HG02938 (cell line): Measurements from ENCODE around the gene CYP26B1.

Experiments
- ATAC-seq: cut with Tn5 transposase; IDR thresholded peaks from one replicate; pipeline ENCODE4 v1.9.1; 2021; ENCODE audit warnings: mild to moderate bottlenecking, moderate library complexity; ENCODE audit not compliant: unreplicated experiment

CYP26B1 gene

GRCh38 chr2:72131916-72132841 lies 15.5 kb downstream of the CYP26B1 start:
- ATAC-seq = no peak

DNA sequence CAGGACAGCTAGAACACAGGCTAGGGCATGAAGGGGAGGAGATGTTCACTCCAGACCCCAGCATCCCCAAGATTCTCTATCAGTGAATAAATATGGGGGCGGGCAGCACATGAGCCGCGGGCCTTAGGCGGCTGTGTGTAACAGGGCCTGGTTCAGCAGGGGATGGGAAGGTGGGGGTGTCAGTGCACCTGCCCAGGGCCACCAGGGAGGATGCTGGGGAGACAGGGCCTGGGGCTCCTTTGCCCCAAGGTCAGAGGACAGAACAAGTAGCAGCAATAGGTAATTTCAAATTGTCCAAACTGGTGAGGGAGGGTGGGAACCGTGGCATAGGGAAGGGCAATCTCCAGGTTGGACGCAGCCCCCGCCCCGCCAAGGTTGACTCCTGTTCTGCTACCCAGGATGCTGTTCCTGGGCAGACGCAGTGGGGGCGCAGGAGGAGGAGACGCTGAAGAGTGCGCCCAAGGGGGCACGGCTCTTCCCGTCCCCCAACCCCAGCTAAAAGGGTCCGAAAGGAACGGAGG lies 16.2 kb downstream of the CYP26B1 start:
- ATAC-seq = no peak

- ATAC-seq = no peak
Observed at GRCh38 chr2:72130659-72131360, 16.9 kb downstream of the CYP26B1 start.

- no peak for ATAC-seq
Observed at GRCh38 chr2:72129681-72130340, 17.9 kb downstream of the CYP26B1 start.

DNA sequence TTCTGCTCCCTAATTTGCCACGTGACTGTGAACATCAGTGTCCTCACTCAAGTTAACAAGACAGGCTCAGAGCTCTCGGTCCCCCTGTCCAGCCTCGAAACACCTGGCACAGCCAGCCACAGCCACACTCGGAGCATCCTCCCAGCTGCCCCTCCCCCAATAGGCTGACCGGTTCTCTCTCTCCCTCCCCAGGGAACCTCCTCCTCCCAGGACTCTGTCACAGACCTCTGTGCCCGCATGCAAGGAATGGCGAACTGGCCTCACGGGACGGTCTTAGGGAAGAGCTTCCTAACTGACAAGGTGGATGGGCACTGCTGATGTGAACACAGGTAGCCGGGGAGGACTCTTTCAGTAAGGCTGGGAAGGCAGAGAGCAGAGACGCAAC lies 18.8 kb downstream of the CYP26B1 start:
- no peak for ATAC-seq

GRCh38 chr2:72128059-72128842 lies 19.4 kb downstream of the CYP26B1 start:
- ATAC-seq = no peak

DNA sequence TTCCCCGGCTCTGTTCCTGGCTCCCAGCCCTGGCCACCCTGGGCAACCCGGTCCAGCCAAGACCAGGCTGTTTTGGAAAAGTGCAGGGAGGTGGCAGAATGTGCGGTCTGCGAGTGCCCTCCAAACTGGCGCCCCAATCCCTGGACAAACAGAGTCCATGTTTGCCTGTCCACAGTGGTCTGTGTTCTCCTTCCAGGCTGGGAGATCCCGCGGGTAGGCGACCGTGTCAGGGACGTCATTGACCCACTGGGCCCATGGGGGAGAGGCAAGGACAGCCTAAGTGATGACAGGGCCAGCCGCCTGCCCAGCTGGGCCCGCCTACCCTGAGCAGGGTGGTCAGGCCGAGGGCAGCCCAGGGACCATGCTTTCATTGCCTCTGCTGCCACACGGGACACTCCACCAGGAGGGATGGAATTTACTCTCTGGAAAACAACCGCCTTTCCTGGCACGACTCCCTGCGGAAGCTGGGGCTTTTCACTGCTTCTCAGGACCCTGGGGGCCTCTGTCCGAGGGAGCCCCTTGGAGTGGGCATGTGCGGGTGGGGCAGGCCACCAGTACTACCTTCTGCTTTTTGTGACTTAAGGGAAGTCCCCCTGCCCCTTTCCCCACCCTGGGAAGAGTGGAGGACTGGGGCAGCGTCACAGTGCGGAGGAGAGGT lies 20.1 kb downstream of the CYP26B1 start:
- ATAC-seq = no peak

DNA sequence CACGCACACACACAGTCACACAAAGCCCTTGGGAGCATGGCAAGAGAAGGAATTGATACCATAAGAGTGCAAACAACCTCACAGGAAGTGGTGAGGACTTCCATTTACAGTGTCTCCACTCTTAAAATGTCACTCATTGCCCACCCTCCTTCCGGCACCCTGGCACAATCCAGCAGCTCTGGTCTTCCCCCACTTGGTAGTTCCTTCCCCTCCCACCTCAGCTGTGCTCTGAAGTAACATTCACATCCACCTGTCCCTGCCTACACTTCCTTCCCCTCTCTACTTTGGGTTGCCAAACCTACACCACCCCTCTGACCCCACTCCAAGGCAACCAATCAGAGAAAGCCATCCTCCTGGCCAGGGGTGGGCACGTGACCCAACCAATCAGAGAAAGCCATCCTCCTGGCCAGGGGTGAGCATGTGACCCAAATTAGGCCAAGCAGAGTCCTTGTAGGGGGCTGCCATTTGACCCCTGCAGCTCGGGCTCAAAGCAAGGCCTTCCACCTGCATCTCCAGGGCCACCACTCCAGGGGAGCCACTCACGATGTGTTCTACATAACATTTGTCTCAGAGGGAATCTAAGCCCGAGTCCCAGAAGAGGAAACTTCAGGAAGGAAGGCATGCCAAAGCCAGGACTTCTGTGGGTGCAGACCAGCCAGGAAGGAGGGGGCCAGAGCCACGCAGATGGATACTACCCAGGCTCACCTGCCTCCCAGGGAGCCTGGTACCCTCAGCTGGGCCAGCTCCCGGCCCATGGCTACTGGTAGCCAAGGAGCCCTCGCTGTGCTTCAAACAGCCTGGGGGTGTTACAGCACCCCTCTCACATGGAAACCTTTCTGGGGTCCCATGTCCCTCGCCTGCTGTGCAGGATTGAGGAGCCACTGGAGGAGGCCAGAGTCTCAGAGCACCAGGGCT lies 21.2 kb downstream of the CYP26B1 start:
- no peak for ATAC-seq

DNA sequence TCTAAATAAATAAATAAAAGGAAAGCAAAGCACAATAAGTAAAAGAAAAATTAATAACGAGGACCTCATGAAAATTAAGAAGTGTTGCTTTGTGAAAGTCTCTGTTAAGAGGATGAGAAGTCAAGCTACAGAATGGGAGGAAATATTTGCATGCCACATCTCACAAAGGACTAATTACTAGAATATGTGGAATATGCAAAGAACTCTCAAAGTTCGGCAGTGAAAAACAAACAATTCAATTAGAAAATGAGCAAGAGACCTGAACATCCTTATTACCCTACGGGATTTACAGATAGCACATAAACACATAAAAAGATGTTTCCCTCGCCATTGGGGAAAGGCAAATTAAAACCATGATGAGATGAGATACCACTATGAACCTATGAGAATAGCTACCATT lies 23.3 kb downstream of the CYP26B1 start:
- no peak for ATAC-seq

GRCh38 chr2:72121153-72121552 lies 26.5 kb downstream of the CYP26B1 start:
- no peak for ATAC-seq

DNA sequence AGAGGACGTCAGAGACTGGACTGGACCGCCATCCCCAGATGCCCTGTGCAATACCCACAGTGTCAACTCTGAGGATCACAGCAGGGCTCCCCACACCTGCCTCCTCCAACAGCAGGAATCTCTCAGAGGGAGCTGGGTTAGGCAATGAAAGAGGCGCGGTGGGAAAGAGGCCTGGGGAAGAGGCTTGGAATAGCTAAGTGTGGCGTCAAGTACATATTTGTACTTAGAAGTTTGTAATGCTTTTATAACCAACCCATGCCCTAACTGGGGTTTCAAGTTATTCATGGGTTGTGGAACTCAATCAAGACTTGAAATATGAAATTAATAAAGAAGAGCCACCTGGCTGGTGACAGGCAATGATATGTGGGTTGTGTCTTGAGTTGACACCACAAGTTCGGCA lies 28.7 kb downstream of the CYP26B1 start:
- ATAC-seq = no peak

GRCh38 chr2:72118386-72118785 lies 29.3 kb downstream of the CYP26B1 start:
- ATAC-seq = no peak

DNA sequence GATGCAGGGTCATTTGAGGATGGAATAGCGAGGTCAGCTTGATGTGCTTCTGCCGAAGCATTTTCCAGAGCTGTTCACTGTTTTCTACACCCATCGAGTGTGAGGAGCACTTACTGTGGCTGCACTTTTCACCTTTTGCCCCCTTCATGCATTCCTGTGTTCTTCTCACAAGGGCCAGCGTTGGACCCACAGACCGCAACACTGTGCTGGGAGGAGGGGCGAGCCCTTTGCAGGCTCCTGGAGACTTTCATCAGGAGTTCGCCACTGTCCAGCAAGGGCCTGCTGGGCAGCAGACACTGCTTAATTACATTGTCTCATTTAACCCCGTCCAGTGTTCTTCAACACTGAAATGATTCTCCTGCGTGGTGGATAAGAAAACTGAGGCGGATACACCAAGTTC lies 29.9 kb downstream of the CYP26B1 start:
- ATAC-seq = no peak

DNA sequence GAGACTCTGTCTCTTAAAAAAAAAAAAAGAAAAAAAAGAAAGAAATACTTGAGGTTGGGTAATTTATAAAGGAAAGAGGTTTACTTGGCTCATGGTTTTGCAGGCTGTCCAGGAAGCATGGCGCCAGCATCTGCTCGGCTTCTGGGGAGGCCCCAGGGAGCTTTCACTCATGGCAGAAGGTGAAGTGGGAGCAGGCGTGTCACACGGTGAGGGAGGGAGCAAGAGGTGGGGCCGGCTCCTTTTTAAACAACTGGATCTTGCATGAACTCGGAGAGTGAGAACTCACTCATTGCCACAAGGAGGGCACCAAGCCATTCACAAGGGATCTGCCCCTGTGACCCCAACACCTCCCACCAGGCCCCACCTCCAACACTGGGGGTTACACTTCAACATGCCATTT lies 30.6 kb downstream of the CYP26B1 start:
- ATAC-seq = no peak

- peak; percentile 56 for ATAC-seq
Observed at GRCh38 chr2:72116081-72116533, 31.6 kb downstream of the CYP26B1 start.

DNA sequence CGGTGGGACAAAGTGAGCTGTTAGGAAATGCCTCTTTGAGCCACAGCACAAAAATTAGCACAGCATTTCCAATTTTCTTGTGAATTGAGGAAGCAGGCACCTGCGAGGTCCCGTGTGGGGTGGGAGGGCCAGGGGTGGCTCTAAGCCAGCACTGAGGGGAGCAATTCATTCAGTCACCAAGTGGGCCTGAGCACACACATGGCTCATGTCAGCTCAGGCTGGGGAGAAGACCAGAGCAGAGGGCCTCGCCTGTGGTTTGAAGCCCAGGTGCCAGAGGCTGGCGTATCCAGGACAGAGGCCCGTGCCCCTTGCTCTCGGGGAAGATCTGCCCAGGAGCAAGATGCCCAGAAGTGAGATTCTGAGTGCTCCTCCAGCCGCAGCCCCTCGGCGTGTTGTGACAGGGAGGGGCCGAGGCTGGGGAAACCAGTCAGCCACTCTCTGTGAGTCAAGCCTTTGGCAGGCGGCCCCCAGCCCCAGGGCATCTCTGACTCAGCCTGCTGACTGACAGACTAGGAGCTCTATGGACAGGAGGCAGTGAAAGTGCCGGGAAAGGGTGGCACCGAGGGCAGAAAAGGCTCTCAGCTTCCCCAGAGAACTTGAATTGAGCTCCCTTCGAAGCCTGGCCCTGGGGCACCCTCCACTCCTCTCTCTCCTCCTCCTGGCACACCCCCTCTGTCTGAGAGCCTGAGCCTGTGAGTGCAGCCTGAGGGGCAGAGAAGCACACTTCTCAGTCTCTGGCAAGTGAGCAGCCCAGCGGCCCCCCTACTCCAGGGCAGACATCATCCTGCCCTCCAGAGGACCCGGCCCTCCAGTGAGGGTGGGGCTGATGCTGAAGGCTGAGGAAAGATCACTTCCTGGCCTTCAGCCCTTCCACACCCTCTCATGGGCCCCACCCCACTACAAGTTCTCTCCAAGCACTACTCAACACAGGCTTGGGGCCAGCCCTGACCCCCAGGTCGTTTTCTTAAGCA lies 32.3 kb downstream of the CYP26B1 start:
- ATAC-seq = no peak

GRCh38 chr2:72114693-72115051 lies 33.0 kb downstream of the CYP26B1 start:
- ATAC-seq = no peak
